Left lung (tissue), 10 donors: ENCODE results near the gene LRMDA. TPM values are rescaled to one million over a fixed set of nuclear protein-coding genes. Genes with fewer than 3 reads are reported as not detected.

ENCODE experiments used
- ATAC-seq: fragments of 200-7000 bp; cut with Tn5 transposase; one replicate; pipeline ENCODE4 v1.9.1; 2020; ENCODE audit warnings: moderate library complexity
- DNase-seq, 4 donors: peaks; one replicate each; pipeline ENCODE4 v3.0.0-alpha.2; 2013 to 2020
- H3K27ac ChIP-seq, 2 donors: fragments of 200-600 bp; sonication (generic) in 1 of 2; one replicate each; pipeline versions ENCODE4 v1.5.0 to v1.8.0; 2020 to 2021
- H3K27me3 ChIP-seq, 2 donors: fragments of 200-600 bp; sonication (generic) in 1 of 2; one replicate each; pipeline versions ENCODE4 v1.5.0 to v1.8.0; 2020 to 2021
- H3K36me3 ChIP-seq, 2 donors: fragments of 200-600 bp; sonication (generic) in 1 of 2; one replicate each; pipeline versions ENCODE4 v1.5.0 to v1.8.0; 2020 to 2021
- H3K4me1 ChIP-seq, 2 donors: fragments of 200-600 bp; one replicate each; pipeline ENCODE4 v1.8.0; 2021
- H3K4me3 ChIP-seq, 2 donors: fragments of 200-600 bp; sonication (generic) in 1 of 2; one replicate each; pipeline versions ENCODE4 v1.5.0 to v1.8.0; 2020 to 2021; ENCODE audit warnings: mild to moderate bottlenecking in 1 of 2
- H3K9me3 ChIP-seq, 2 donors: fragments of 200-600 bp; sonication (generic) in 1 of 2; one replicate each; pipeline versions ENCODE4 v1.5.0 to v1.8.0; 2020 to 2021
- CTCF ChIP-seq, 2 donors: fragments of 200-600 bp; sonication (generic) in 1 of 2; IDR thresholded peaks; one replicate each; pipeline versions ENCODE4 v1.5.0 to v1.8.0; 2021; ENCODE audit warnings: antibody characterized with exemption in 2 of 2
- intact Hi-C, 2 donors: fragments of 100-400 bp; cut with DNase I; formaldehyde crosslinking; loops; one replicate each; pipeline versions ENCODE4 v1.11.2 to v1.14.2; 2022
- polyA plus RNA-seq, 6 donors: library from polyadenylated mRNA; unstranded; fragments of 120-200 nt; gene quantifications; one replicate each; pipeline ENCODE4 v1.2.1, GENCODE V29; 2013; ENCODE audit not compliant: insufficient read length in 6 of 6
- total RNA-seq, 2 donors: library from RNA; stranded (reverse); fragmentation: NEBNext Ultra II Directional; extraction: Animal tissue kit (Norgen Biotek cat#: 25700); gene quantifications; one replicate each; pipeline ENCODE4 v1.2.1, GENCODE V29; 2021
- donor health status: DM: no; HTN: yes; CAD: no.
- donor health status: DM: no; HTN: no; CAD: no.

The LRMDA gene
- total and polyA plus RNA-seq, 8 donors: 13.9 to 23.6 (median 18.7) TPM

GRCh38 chr10:75472685-75473084 lies 41.3 kb downstream of the LRMDA start:
- Histone ChIP-seq H3K4me3 (no peak overlapping the region), H3K27ac (no peak overlapping the region), H3K27me3 (no peaks in the 10 kb centered on the region), H3K4me1 (peaks cover 9 to 40% of the 10 kb centered on the region in 2 donors), H3K36me3 (no peaks in the 10 kb centered on the region), H3K9me3 (no peaks in the 10 kb centered on the region)
- no peak for TF ChIP-seq CTCF (IDR thresholded peaks at IDR 0.05)
- intact Hi-C loops: no loop called here
- ATAC-seq (no peak), DNase-seq (no peak)

- TF ChIP-seq CTCF (IDR thresholded peaks at IDR 0.05): no peak
- Histone ChIP-seq H3K27ac (no peak overlapping the region), H3K4me1 (peaks cover 4 to 29% of the 10 kb centered on the region in 2 donors), H3K27me3 (no peaks in the 10 kb centered on the region), H3K9me3 (no peaks in the 10 kb centered on the region), H3K36me3 (no peaks in the 10 kb centered on the region), H3K4me3 (no peak overlapping the region)
- ATAC-seq (no peak), DNase-seq (no peak)
- intact Hi-C loops: no loop called here
Measured at GRCh38 chr10:75474106-75474505, 42.7 kb downstream of the LRMDA start.

- ATAC-seq (peak; percentile 75), DNase-seq (no peak)
- intact Hi-C loops: no loop called here
- no peaks in the 10 kb centered on the region for H3K27me3 ChIP-seq
- no peak for TF ChIP-seq CTCF (IDR thresholded peaks at IDR 0.05)
- no peaks in the 10 kb centered on the region for H3K9me3 ChIP-seq
- H3K27ac ChIP-seq: no peak overlapping the region
- H3K4me1 ChIP-seq: peaks cover 4 to 15% of the 10 kb centered on the region in 2 donors
- no peak overlapping the region for H3K4me3 ChIP-seq
- H3K36me3 ChIP-seq: no peaks in the 10 kb centered on the region
Measured at GRCh38 chr10:75475460-75476182, 44.2 kb downstream of the LRMDA start.

GRCh38 chr10:75476569-75476968 lies 45.1 kb downstream of the LRMDA start:
- Histone ChIP-seq H3K4me3 (no peak overlapping the region), H3K9me3 (no peaks in the 10 kb centered on the region), H3K4me1 (peaks cover 4 to 7% of the 10 kb centered on the region in 2 donors), H3K27me3 (no peaks in the 10 kb centered on the region), H3K27ac (no peak overlapping the region), H3K36me3 (no peaks in the 10 kb centered on the region)
- ATAC-seq (no peak), DNase-seq (no peak)
- intact Hi-C loops: no loop called here
- TF ChIP-seq CTCF (IDR thresholded peaks at IDR 0.05): no peak

GRCh38 chr10:75476985-75477384 lies 45.6 kb downstream of the LRMDA start:
- DNase-seq (no peak), ATAC-seq (no peak)
- Histone ChIP-seq H3K36me3 (no peaks in the 10 kb centered on the region), H3K4me3 (no peak overlapping the region), H3K27me3 (no peaks in the 10 kb centered on the region), H3K9me3 (no peaks in the 10 kb centered on the region), H3K4me1 (peaks cover 4 to 7% of the 10 kb centered on the region in 2 donors), H3K27ac (no peak overlapping the region)
- no peak for TF ChIP-seq CTCF (IDR thresholded peaks at IDR 0.05)
- intact Hi-C loops: no loop called here
